Neural cell (in vitro differentiated cells): Measurements from ENCODE around the gene LRRC27. TPM values are rescaled to one million over a fixed set of nuclear protein-coding genes. Genes with fewer than 3 reads are reported as not detected.

ENCODE experiments used
- H2AFZ ChIP-seq: fragments of 200-600, 300-800 bp; sonication (generic), shearing (Covaris generic); 2 replicates; pipeline ENCODE4 v1.6.0; 2014; ENCODE audit warnings: low read depth, mild to moderate bottlenecking, antibody characterized with exemption, low read length, moderate library complexity
- H3F3A ChIP-seq: fragments of 200-600 bp; shearing (Covaris generic); 2 replicates; pipeline ENCODE4 v1.6.1; 2016; ENCODE audit warnings: mild to moderate bottlenecking, moderate library complexity, mixed read lengths, antibody characterized with exemption, low read length; ENCODE audit not compliant: insufficient read depth, poor library complexity, severe bottlenecking
- H3K27ac ChIP-seq: fragments of 200-600, 300-800 bp; sonication (generic), shearing (Covaris generic); 2 replicates; pipeline ENCODE4 v1.5.1; 2014; ENCODE audit warnings: mild to moderate bottlenecking, low read length, moderate library complexity
- H3K27me3 ChIP-seq: fragments of 300-800, 200-600 bp; sonication (generic), shearing (Covaris generic); 2 replicates; pipeline ENCODE4 v1.6.0; 2014; ENCODE audit warnings: mild to moderate bottlenecking, low read depth, low read length, moderate library complexity; ENCODE audit not compliant: insufficient read depth
- H3K36me3 ChIP-seq: fragments of 300-800, 200-600 bp; sonication (generic), shearing (Covaris generic); 2 replicates; pipeline ENCODE4 v1.5.1; 2014; ENCODE audit warnings: mild to moderate bottlenecking, antibody characterized with exemption, low read length, moderate library complexity; ENCODE audit not compliant: insufficient read depth
- H3K4me2 ChIP-seq: fragments of 300-800, 200-600 bp; sonication (generic), shearing (Covaris generic); 2 replicates; pipeline ENCODE4 v1.6.0; 2014; ENCODE audit warnings: mild to moderate bottlenecking, low read length
- H3K4me3 ChIP-seq: fragments of 300-800, 200-600 bp; sonication (generic), shearing (Covaris generic); 2 replicates; pipeline ENCODE4 v1.5.1; 2014; ENCODE audit warnings: mild to moderate bottlenecking, low read length, moderate library complexity
- H3K79me2 ChIP-seq: fragments of 200-600 bp; shearing (Covaris generic); replicated peaks from 2 replicates; pipeline ENCODE4 v1.6.0; 2014; ENCODE audit warnings: mild to moderate bottlenecking, low read length, moderate library complexity; ENCODE audit not compliant: insufficient read depth
- H3K9ac ChIP-seq: fragments of 300-800, 200-600 bp; sonication (generic), shearing (Covaris generic); 2 replicates; pipeline ENCODE4 v1.6.1; 2016; ENCODE audit warnings: mild to moderate bottlenecking, low read length, mixed read lengths
- H3K9me2 ChIP-seq: fragments of 200-600 bp; shearing (Covaris generic); 2 replicates; pipeline ENCODE4 v1.6.1; 2016; ENCODE audit warnings: mild to moderate bottlenecking, low read length, mixed read lengths; ENCODE audit not compliant: insufficient read depth
- H3K9me3 ChIP-seq: fragments of 200-600, 300-800 bp; sonication (generic), shearing (Covaris generic); 2 replicates; pipeline ENCODE4 v1.6.1; 2016; ENCODE audit warnings: mild to moderate bottlenecking, mixed run types, low read length, moderate library complexity, mixed read lengths
- H4K20me1 ChIP-seq: fragments of 200-600 bp; shearing (Covaris generic); 2 replicates; pipeline ENCODE4 v1.6.1; 2016; ENCODE audit warnings: mild to moderate bottlenecking, mixed run types; ENCODE audit not compliant: insufficient read depth
- EP300 ChIP-seq: fragments of 450-650 bp; conservative IDR thresholded peaks from 2 replicates; pipeline ENCODE4 v1.6.1; 2014; ENCODE audit warnings: antibody characterized with exemption, mild to moderate bottlenecking, moderate library complexity; ENCODE audit not compliant: poor library complexity, severe bottlenecking
- EZH2 ChIP-seq: fragments of 200-600, 300-800 bp; shearing (Covaris generic), sonication (generic); IDR thresholded peaks from 2 replicates; pipeline ENCODE4 v1.6.1; 2014; ENCODE audit warnings: antibody characterized with exemption, low read length, borderline replicate concordance, mild to moderate bottlenecking; ENCODE audit not compliant: insufficient read depth, poor library complexity, severe bottlenecking
- MXI1 ChIP-seq: fragments of 450-650 bp; conservative IDR thresholded peaks from 2 replicates; pipeline ENCODE4 v1.6.1; 2014; ENCODE audit warnings: antibody characterized with exemption, mild to moderate bottlenecking; ENCODE audit not compliant: poor library complexity, severe bottlenecking
- POLR2AphosphoS5 ChIP-seq: IDR thresholded peaks from 2 replicates; pipeline ENCODE4 v1.6.1; 2012
- RAD21 ChIP-seq: fragments of 450-650 bp; conservative IDR thresholded peaks from 2 replicates; pipeline ENCODE4 v1.6.1; 2014; ENCODE audit warnings: antibody characterized with exemption, mild to moderate bottlenecking, moderate library complexity
- SMC3 ChIP-seq: fragments of 450-650 bp; conservative IDR thresholded peaks from 2 replicates; pipeline ENCODE4 v1.6.1; 2014; ENCODE audit warnings: antibody characterized with exemption, mild to moderate bottlenecking, moderate library complexity; ENCODE audit not compliant: poor library complexity
- TAF1 ChIP-seq: IDR thresholded peaks from 2 replicates; pipeline ENCODE4 v1.6.1; 2012; ENCODE audit warnings: low read depth
- polyA plus RNA-seq: library from polyadenylated mRNA; depleted of rRNA; stranded (reverse); fragments of >200 nt; gene quantifications from 2 replicates; pipeline ENCODE4 v1.2.3, GENCODE V29; 2014
- TF ChIP-seq, protein P1 (sequence below): fragments of 450-650 bp; IDR thresholded peaks from 2 replicates; pipeline ENCODE4 v1.5.1; 2014; ENCODE audit warnings: antibody characterized with exemption, mild to moderate bottlenecking, moderate library complexity; ENCODE audit not compliant: poor library complexity, severe bottlenecking
- TF ChIP-seq, protein P2 (sequence below): IDR thresholded peaks from 2 replicates; pipeline ENCODE4 v1.6.1; 2012; ENCODE audit warnings: borderline replicate concordance

Gene LRRC27
- polyA plus RNA-seq, 1 donor from 2014 or later, result 26.7 TPM

DNA sequence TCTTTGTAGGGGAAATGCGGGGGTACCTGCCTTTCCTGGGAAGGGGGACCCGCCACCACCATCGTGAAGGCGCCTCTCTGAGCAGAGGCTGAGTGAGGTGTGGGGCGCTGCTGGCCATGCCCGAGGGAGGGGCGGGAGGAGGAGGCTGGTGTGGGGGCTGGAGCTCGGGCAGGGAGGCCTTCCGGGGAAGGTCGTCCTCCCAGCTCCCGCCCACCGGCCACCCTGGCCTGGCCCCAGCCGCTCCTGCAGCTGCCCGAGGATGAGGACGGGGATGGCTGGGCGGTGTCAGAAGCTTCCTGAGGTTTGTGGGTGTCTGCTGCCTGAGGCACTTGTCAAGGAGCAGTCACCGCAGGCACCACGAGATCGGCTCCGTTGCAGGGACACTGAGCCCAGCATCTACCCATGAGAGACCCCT, 76.4 kb downstream of the LRRC27 start:
- Histone ChIP-seq H3K9ac (no peak overlapping the region), H3K36me3 (no peaks in the 10 kb centered on the region), H3K4me3 (no peak overlapping the region), H3K9me3 (no peaks in the 10 kb centered on the region), H3K27me3 (no peaks in the 10 kb centered on the region), H4K20me1 (no peaks in the 10 kb centered on the region), H3K9me2 (no peaks in the 10 kb centered on the region), H3K4me2 (no peak overlapping the region), H3K79me2 (no peaks in the 10 kb centered on the region), H2AFZ (no peak overlapping the region), H3K27ac (no peak overlapping the region), H3F3A (no peaks in the 10 kb centered on the region)
- TF ChIP-seq, protein P1, sequence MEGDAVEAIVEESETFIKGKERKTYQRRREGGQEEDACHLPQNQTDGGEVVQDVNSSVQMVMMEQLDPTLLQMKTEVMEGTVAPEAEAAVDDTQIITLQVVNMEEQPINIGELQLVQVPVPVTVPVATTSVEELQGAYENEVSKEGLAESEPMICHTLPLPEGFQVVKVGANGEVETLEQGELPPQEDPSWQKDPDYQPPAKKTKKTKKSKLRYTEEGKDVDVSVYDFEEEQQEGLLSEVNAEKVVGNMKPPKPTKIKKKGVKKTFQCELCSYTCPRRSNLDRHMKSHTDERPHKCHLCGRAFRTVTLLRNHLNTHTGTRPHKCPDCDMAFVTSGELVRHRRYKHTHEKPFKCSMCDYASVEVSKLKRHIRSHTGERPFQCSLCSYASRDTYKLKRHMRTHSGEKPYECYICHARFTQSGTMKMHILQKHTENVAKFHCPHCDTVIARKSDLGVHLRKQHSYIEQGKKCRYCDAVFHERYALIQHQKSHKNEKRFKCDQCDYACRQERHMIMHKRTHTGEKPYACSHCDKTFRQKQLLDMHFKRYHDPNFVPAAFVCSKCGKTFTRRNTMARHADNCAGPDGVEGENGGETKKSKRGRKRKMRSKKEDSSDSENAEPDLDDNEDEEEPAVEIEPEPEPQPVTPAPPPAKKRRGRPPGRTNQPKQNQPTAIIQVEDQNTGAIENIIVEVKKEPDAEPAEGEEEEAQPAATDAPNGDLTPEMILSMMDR, result no peak
- TF ChIP-seq TAF1, result no peak
- TF ChIP-seq MXI1, result no peak
- no peak for TF ChIP-seq SMC3
- no peak for TF ChIP-seq EP300
- TF ChIP-seq, protein P2, sequence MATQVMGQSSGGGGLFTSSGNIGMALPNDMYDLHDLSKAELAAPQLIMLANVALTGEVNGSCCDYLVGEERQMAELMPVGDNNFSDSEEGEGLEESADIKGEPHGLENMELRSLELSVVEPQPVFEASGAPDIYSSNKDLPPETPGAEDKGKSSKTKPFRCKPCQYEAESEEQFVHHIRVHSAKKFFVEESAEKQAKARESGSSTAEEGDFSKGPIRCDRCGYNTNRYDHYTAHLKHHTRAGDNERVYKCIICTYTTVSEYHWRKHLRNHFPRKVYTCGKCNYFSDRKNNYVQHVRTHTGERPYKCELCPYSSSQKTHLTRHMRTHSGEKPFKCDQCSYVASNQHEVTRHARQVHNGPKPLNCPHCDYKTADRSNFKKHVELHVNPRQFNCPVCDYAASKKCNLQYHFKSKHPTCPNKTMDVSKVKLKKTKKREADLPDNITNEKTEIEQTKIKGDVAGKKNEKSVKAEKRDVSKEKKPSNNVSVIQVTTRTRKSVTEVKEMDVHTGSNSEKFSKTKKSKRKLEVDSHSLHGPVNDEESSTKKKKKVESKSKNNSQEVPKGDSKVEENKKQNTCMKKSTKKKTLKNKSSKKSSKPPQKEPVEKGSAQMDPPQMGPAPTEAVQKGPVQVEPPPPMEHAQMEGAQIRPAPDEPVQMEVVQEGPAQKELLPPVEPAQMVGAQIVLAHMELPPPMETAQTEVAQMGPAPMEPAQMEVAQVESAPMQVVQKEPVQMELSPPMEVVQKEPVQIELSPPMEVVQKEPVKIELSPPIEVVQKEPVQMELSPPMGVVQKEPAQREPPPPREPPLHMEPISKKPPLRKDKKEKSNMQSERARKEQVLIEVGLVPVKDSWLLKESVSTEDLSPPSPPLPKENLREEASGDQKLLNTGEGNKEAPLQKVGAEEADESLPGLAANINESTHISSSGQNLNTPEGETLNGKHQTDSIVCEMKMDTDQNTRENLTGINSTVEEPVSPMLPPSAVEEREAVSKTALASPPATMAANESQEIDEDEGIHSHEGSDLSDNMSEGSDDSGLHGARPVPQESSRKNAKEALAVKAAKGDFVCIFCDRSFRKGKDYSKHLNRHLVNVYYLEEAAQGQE, result no peak
- TF ChIP-seq RAD21, result no peak
- no peak for TF ChIP-seq EZH2
- TF ChIP-seq POLR2AphosphoS5, result no peak

DNA sequence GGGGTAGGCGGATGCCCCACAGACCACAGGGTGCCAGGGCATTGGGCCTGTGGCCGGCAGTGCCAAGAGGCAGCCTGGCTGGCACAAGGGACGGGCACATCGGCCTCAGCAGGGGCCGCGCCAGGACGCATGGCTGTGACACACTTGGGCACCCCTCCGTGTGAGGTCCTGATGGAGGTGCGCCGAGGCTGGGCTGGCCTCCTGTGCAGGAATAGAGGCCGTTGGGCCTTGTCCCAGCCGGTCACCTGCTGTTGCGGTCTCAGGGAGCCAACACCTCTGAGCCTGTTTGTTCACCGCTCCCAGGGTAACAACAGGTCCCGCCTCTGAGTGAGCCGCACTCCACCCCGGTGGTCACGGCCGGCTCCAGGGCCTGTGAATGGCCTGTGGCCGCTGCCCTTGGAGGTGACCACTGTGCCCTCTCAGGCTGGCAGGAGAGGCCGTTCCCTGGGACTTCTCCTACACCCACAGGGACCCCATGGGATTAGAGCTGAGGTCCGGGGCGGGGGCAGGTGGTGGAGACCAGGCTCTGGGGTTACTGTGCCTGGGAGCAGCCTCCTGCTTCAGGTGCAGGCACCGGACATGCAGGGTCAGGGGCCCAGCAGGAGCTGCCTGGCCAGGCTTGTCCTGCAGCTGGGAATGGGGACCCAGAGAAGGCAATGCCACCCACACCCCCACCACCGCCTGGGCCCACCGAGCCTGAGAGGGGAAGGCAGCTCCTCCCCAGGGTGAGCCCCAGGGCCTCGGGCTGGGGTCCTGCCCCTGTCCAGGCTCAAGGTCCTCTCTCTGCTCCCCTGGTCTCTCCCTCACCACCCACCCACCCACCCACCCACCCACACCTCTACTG, 77.1 kb downstream of the LRRC27 start:
- Histone ChIP-seq H3K4me3 (no peak overlapping the region), H2AFZ (no peak overlapping the region), H3K9me3 (no peaks in the 10 kb centered on the region), H3F3A (no peaks in the 10 kb centered on the region), H3K36me3 (no peaks in the 10 kb centered on the region), H3K27ac (no peak overlapping the region), H3K9ac (no peak overlapping the region), H3K9me2 (no peaks in the 10 kb centered on the region), H3K79me2 (no peaks in the 10 kb centered on the region), H4K20me1 (no peaks in the 10 kb centered on the region), H3K27me3 (no peaks in the 10 kb centered on the region), H3K4me2 (no peak overlapping the region)
- TF ChIP-seq, protein P2, result no peak
- TF ChIP-seq EZH2 (no peak), MXI1 (no peak), SMC3 (no peak), EP300 (no peak), POLR2AphosphoS5 (no peak), TAF1 (no peak), RAD21 (no peak)
- TF ChIP-seq, protein P1, result no peak
